Neural cell (in vitro differentiated cells): ENCODE measurements around the gene SRP19. TPM values are rescaled to one million over a fixed set of nuclear protein-coding genes. Genes with fewer than 3 reads are reported as not detected.

ENCODE experiments used
- H2AFZ ChIP-seq: fragments of 200-600, 300-800 bp; sonication (generic), shearing (Covaris generic); 2 replicates; pipeline ENCODE4 v1.6.0; 2014; ENCODE audit warnings: low read depth, mild to moderate bottlenecking, antibody characterized with exemption, low read length, moderate library complexity
- H3F3A ChIP-seq: fragments of 200-600 bp; shearing (Covaris generic); 2 replicates; pipeline ENCODE4 v1.6.1; 2016; ENCODE audit warnings: mild to moderate bottlenecking, moderate library complexity, mixed read lengths, antibody characterized with exemption, low read length; ENCODE audit not compliant: insufficient read depth, poor library complexity, severe bottlenecking
- H3K27ac ChIP-seq: fragments of 200-600, 300-800 bp; sonication (generic), shearing (Covaris generic); 2 replicates; pipeline ENCODE4 v1.5.1; 2014; ENCODE audit warnings: mild to moderate bottlenecking, low read length, moderate library complexity
- H3K27me3 ChIP-seq: fragments of 300-800, 200-600 bp; sonication (generic), shearing (Covaris generic); 2 replicates; pipeline ENCODE4 v1.6.0; 2014; ENCODE audit warnings: mild to moderate bottlenecking, low read depth, low read length, moderate library complexity; ENCODE audit not compliant: insufficient read depth
- H3K36me3 ChIP-seq: fragments of 300-800, 200-600 bp; sonication (generic), shearing (Covaris generic); 2 replicates; pipeline ENCODE4 v1.5.1; 2014; ENCODE audit warnings: mild to moderate bottlenecking, antibody characterized with exemption, low read length, moderate library complexity; ENCODE audit not compliant: insufficient read depth
- H3K4me2 ChIP-seq: fragments of 300-800, 200-600 bp; sonication (generic), shearing (Covaris generic); 2 replicates; pipeline ENCODE4 v1.6.0; 2014; ENCODE audit warnings: mild to moderate bottlenecking, low read length
- H3K4me3 ChIP-seq: fragments of 300-800, 200-600 bp; sonication (generic), shearing (Covaris generic); 2 replicates; pipeline ENCODE4 v1.5.1; 2014; ENCODE audit warnings: mild to moderate bottlenecking, low read length, moderate library complexity
- H3K79me2 ChIP-seq: fragments of 200-600 bp; shearing (Covaris generic); replicated peaks from 2 replicates; pipeline ENCODE4 v1.6.0; 2014; ENCODE audit warnings: mild to moderate bottlenecking, low read length, moderate library complexity; ENCODE audit not compliant: insufficient read depth
- H3K9ac ChIP-seq: fragments of 300-800, 200-600 bp; sonication (generic), shearing (Covaris generic); 2 replicates; pipeline ENCODE4 v1.6.1; 2016; ENCODE audit warnings: mild to moderate bottlenecking, low read length, mixed read lengths
- H3K9me2 ChIP-seq: fragments of 200-600 bp; shearing (Covaris generic); 2 replicates; pipeline ENCODE4 v1.6.1; 2016; ENCODE audit warnings: mild to moderate bottlenecking, low read length, mixed read lengths; ENCODE audit not compliant: insufficient read depth
- H3K9me3 ChIP-seq: fragments of 200-600, 300-800 bp; sonication (generic), shearing (Covaris generic); 2 replicates; pipeline ENCODE4 v1.6.1; 2016; ENCODE audit warnings: mild to moderate bottlenecking, mixed run types, low read length, moderate library complexity, mixed read lengths
- H4K20me1 ChIP-seq: fragments of 200-600 bp; shearing (Covaris generic); 2 replicates; pipeline ENCODE4 v1.6.1; 2016; ENCODE audit warnings: mild to moderate bottlenecking, mixed run types; ENCODE audit not compliant: insufficient read depth
- EP300 ChIP-seq: fragments of 450-650 bp; conservative IDR thresholded peaks from 2 replicates; pipeline ENCODE4 v1.6.1; 2014; ENCODE audit warnings: antibody characterized with exemption, mild to moderate bottlenecking, moderate library complexity; ENCODE audit not compliant: poor library complexity, severe bottlenecking
- EZH2 ChIP-seq: fragments of 200-600, 300-800 bp; shearing (Covaris generic), sonication (generic); IDR thresholded peaks from 2 replicates; pipeline ENCODE4 v1.6.1; 2014; ENCODE audit warnings: antibody characterized with exemption, low read length, borderline replicate concordance, mild to moderate bottlenecking; ENCODE audit not compliant: insufficient read depth, poor library complexity, severe bottlenecking
- MXI1 ChIP-seq: fragments of 450-650 bp; conservative IDR thresholded peaks from 2 replicates; pipeline ENCODE4 v1.6.1; 2014; ENCODE audit warnings: antibody characterized with exemption, mild to moderate bottlenecking; ENCODE audit not compliant: poor library complexity, severe bottlenecking
- POLR2AphosphoS5 ChIP-seq: IDR thresholded peaks from 2 replicates; pipeline ENCODE4 v1.6.1; 2012
- RAD21 ChIP-seq: fragments of 450-650 bp; conservative IDR thresholded peaks from 2 replicates; pipeline ENCODE4 v1.6.1; 2014; ENCODE audit warnings: antibody characterized with exemption, mild to moderate bottlenecking, moderate library complexity
- REST ChIP-seq: IDR thresholded peaks from 2 replicates; pipeline ENCODE4 v1.6.1; 2012; ENCODE audit warnings: borderline replicate concordance
- SMC3 ChIP-seq: fragments of 450-650 bp; conservative IDR thresholded peaks from 2 replicates; pipeline ENCODE4 v1.6.1; 2014; ENCODE audit warnings: antibody characterized with exemption, mild to moderate bottlenecking, moderate library complexity; ENCODE audit not compliant: poor library complexity
- TAF1 ChIP-seq: IDR thresholded peaks from 2 replicates; pipeline ENCODE4 v1.6.1; 2012; ENCODE audit warnings: low read depth
- polyA plus RNA-seq: library from polyadenylated mRNA; depleted of rRNA; stranded (reverse); fragments of >200 nt; gene quantifications from 2 replicates; pipeline ENCODE4 v1.2.3, GENCODE V29; 2014
- TF ChIP-seq, protein P1 (sequence below): fragments of 450-650 bp; IDR thresholded peaks from 2 replicates; pipeline ENCODE4 v1.5.1; 2014; ENCODE audit warnings: antibody characterized with exemption, mild to moderate bottlenecking, moderate library complexity; ENCODE audit not compliant: poor library complexity, severe bottlenecking

The SRP19 gene
- polyA plus RNA-seq, 1 donor from 2014 or later = 179 TPM

DNA sequence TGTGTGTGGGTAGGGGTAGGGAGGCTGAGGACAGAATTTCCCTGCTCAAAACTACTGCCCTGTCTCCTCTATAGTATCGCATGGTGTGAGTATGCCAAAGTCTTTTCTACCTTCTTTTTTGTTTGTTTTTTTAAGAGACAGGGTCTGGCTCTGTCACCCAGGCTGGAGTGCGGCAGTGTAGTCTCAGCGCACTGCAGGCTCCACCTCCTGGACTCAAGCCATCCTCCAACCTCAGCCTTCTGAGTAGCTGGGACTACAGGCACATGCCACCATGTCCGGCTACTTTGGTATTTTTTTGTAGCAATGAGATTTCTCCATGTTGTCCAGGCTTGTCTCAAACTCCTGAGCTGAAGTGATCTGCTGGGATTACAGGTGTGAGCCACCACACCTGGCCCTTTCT, 2.5 kb downstream of the SRP19 start:
- H3K79me2 ChIP-seq = peaks cover 22% of the 10 kb centered on the region
- H3K9ac ChIP-seq = no peak overlapping the region
- no peaks in the 10 kb centered on the region for H3K9me2 ChIP-seq
- no peaks in the 10 kb centered on the region for H3F3A ChIP-seq
- no peaks in the 10 kb centered on the region for H3K27me3 ChIP-seq
- H3K4me2 ChIP-seq = no peak overlapping the region
- TF ChIP-seq EZH2 (no peak), REST (no peak), MXI1 (no peak), SMC3 (no peak), TAF1 (no peak), EP300 (no peak), POLR2AphosphoS5 (no peak), RAD21 (no peak)
- TF ChIP-seq, protein P1, sequence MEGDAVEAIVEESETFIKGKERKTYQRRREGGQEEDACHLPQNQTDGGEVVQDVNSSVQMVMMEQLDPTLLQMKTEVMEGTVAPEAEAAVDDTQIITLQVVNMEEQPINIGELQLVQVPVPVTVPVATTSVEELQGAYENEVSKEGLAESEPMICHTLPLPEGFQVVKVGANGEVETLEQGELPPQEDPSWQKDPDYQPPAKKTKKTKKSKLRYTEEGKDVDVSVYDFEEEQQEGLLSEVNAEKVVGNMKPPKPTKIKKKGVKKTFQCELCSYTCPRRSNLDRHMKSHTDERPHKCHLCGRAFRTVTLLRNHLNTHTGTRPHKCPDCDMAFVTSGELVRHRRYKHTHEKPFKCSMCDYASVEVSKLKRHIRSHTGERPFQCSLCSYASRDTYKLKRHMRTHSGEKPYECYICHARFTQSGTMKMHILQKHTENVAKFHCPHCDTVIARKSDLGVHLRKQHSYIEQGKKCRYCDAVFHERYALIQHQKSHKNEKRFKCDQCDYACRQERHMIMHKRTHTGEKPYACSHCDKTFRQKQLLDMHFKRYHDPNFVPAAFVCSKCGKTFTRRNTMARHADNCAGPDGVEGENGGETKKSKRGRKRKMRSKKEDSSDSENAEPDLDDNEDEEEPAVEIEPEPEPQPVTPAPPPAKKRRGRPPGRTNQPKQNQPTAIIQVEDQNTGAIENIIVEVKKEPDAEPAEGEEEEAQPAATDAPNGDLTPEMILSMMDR = no peak
- no peak overlapping the region for H2AFZ ChIP-seq
- peak overlapping the region; percentile 80 for H3K4me3 ChIP-seq
- H4K20me1 ChIP-seq = no peaks in the 10 kb centered on the region
- no peak overlapping the region for H3K27ac ChIP-seq
- H3K9me3 ChIP-seq = no peaks in the 10 kb centered on the region
- peaks cover 4% of the 10 kb centered on the region for H3K36me3 ChIP-seq

DNA sequence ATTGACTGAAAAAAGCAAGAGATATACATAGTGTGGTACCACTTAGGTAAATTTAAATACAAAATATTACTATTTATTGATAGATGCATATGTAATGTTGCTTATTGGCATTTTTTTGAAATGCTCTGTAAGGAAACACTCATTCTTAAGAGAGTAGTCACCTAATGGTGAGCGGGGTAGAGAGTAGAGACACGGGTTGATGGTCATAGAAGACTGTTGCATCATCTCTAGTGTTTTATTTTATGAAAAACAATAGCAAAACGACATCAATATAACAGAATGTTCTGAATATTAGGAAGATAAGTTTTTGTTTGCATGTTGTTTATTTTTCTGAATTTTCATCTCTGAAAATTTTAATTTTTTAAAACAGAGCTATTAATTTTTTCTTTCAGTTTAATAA, 4.0 kb downstream of the SRP19 start:
- Histone ChIP-seq H3K9me2 (no peaks in the 10 kb centered on the region), H3K27me3 (no peaks in the 10 kb centered on the region), H4K20me1 (no peaks in the 10 kb centered on the region), H3K27ac (no peak overlapping the region), H3K9ac (no peak overlapping the region), H3K4me2 (no peak overlapping the region), H3K9me3 (no peaks in the 10 kb centered on the region), H3K36me3 (peaks cover 4% of the 10 kb centered on the region), H3K4me3 (no peak overlapping the region), H3F3A (no peaks in the 10 kb centered on the region), H2AFZ (no peak overlapping the region), H3K79me2 (peaks cover 22% of the 10 kb centered on the region)
- TF ChIP-seq TAF1 = no peak
- TF ChIP-seq, protein P1 = no peak
- no peak for TF ChIP-seq MXI1
- TF ChIP-seq SMC3 = no peak
- no peak for TF ChIP-seq EZH2
- no peak for TF ChIP-seq EP300
- TF ChIP-seq REST = no peak
- TF ChIP-seq RAD21 = no peak
- TF ChIP-seq POLR2AphosphoS5 = no peak
